ENCODE data around the gene NCKAP5. TPM values are rescaled to one million over a fixed set of nuclear protein-coding genes. Genes with fewer than 3 reads are reported as not detected.

NCKAP5 gene
- total RNA-seq, 1 experiment from 2014 or later: not detected

- Histone ChIP-seq H3K4me1 (no peaks in the 10 kb centered on the region), H3K4me3 (no peak overlapping the region), H3K27ac (no peak overlapping the region), H3K36me3 (no peaks in the 10 kb centered on the region), H3K27me3 (no peaks in the 10 kb centered on the region), H3K9me3 (replicated peaks) (no peaks in the 10 kb centered on the region)
- no peak for DNase-seq
Observed at GRCh38 chr2:133452583-133452982, 115.7 kb downstream of the NCKAP5 start.

DNA sequence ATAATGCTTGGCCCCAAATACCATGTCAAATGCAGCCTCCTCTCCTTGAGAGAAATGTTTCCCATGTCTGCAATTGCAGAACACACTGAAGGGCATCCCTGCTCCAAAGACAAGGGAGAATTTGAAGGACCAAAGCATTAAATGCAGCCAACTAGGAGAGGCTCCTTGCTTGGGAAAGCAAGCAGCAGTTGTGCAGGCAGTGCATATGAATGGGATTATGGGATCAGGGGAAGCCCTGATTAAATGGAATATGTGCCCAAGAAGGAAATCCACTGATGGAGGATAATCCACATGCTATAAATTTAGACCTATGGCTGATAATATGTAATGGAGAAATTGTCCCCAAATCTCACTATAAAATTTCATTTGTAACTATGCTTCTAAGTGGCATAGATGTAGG is 116.1 kb downstream of the NCKAP5 start:
- H3K27ac ChIP-seq: no peak overlapping the region
- no peak overlapping the region for H3K4me3 ChIP-seq
- no peak for DNase-seq
- no peaks in the 10 kb centered on the region for H3K4me1 ChIP-seq
- H3K9me3 ChIP-seq (replicated peaks): no peaks in the 10 kb centered on the region
- H3K27me3 ChIP-seq: no peaks in the 10 kb centered on the region
- no peaks in the 10 kb centered on the region for H3K36me3 ChIP-seq

- Histone ChIP-seq H3K27ac (no peak overlapping the region), H3K27me3 (no peaks in the 10 kb centered on the region), H3K36me3 (no peaks in the 10 kb centered on the region), H3K4me1 (no peaks in the 10 kb centered on the region), H3K4me3 (no peak overlapping the region), H3K9me3 (replicated peaks) (no peaks in the 10 kb centered on the region)
- no peak for DNase-seq
Observed at GRCh38 chr2:133448195-133448594, 120.1 kb downstream of the NCKAP5 start.

DNA sequence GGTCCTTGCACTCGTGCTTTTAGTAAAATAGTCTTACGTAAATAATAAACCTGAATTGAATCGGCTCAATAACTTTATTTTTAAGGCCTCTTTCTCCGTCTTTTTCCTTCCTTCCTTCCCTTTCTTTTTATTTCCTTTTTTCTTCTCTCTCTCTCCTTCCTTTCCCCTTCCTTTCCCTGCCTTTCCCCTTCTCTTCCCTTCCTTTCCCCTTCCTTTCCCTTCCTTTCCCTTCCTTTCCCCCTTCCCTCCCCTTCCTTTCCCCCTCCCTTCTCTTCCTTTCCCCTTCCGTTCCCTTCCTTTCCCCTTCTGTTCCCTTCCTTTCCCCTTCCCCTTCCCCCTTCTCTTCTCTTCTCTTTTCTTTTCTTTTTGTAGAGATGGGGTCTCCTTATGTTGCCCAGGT is 121.0 kb downstream of the NCKAP5 start:
- Histone ChIP-seq H3K4me3 (no peak overlapping the region), H3K4me1 (no peaks in the 10 kb centered on the region), H3K27me3 (no peaks in the 10 kb centered on the region), H3K36me3 (no peaks in the 10 kb centered on the region), H3K27ac (no peak overlapping the region), H3K9me3 (replicated peaks) (no peaks in the 10 kb centered on the region)
- DNase-seq: no peak

DNA sequence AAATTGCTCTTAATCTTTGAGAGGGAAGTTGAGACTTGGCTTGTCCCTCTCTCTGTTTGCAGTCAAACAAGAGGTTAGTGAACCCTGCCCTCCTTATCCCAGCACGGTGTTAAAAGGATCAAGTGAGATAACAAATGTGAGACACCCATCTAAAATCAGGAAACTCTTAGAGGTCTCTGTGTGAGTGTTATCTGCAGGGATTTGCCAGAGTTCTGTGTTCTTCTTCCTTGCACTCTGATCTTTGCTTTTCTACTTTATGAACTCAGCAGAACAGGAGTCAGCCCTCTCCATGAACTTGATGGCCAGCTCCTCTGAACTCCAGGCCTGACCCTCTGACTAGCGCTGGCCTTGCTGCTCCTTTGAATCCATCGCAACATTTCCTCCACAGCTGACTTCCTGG is 123.8 kb downstream of the NCKAP5 start:
- Histone ChIP-seq H3K27me3 (no peaks in the 10 kb centered on the region), H3K36me3 (no peaks in the 10 kb centered on the region), H3K4me3 (no peak overlapping the region), H3K27ac (no peak overlapping the region), H3K4me1 (no peaks in the 10 kb centered on the region), H3K9me3 (replicated peaks) (no peaks in the 10 kb centered on the region)
- no peak for DNase-seq

DNA sequence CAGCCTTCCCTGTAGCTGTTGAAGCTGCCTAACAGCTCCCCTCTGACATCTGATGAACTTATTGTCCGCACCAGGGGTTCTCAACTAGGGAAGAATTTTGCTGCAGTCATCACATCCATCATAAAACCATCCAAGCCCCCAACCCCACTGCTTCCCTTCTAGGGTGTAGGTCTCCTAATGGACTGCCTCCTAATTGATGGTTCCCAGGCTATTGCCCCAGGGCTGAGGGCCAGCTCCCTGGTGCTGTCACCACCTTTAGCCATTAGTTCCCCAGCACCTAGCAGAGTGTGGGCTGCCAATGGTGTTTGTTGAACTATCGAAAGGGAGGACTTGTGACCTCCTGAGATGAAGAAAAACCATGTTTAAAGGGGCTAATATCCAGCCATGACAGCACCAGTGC is 125.9 kb downstream of the NCKAP5 start:
- no peaks in the 10 kb centered on the region for H3K27me3 ChIP-seq
- H3K9me3 ChIP-seq (replicated peaks): no peaks in the 10 kb centered on the region
- DNase-seq: no peak
- H3K27ac ChIP-seq: no peak overlapping the region
- no peaks in the 10 kb centered on the region for H3K4me1 ChIP-seq
- no peak overlapping the region for H3K4me3 ChIP-seq
- H3K36me3 ChIP-seq: no peaks in the 10 kb centered on the region

DNA sequence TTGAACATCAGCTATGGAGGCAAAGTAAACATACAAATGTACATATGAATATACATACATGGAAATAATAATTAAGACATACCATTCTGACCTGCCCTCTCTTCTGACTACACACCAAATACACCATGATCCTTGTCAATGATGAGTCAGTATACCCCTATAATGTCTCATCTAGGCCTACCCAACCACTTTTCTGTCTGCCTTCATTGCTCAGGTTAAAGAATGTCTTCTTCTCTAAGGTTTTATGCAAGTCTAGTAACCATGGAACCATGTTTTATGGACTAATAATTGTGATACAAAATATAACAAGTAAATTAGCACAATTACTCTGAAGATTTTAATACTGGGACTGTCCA is 128.7 kb downstream of the NCKAP5 start:
- Histone ChIP-seq H3K27me3 (no peaks in the 10 kb centered on the region), H3K36me3 (no peaks in the 10 kb centered on the region), H3K27ac (no peak overlapping the region), H3K9me3 (replicated peaks) (no peaks in the 10 kb centered on the region), H3K4me1 (no peaks in the 10 kb centered on the region), H3K4me3 (no peak overlapping the region)
- no peak for DNase-seq

- Histone ChIP-seq H3K9me3 (replicated peaks) (no peaks in the 10 kb centered on the region), H3K27me3 (no peaks in the 10 kb centered on the region), H3K36me3 (no peaks in the 10 kb centered on the region), H3K27ac (no peak overlapping the region), H3K4me1 (no peaks in the 10 kb centered on the region), H3K4me3 (no peak overlapping the region)
- no peak for DNase-seq
Observed at GRCh38 chr2:133438848-133439564, 129.3 kb downstream of the NCKAP5 start.

DNA sequence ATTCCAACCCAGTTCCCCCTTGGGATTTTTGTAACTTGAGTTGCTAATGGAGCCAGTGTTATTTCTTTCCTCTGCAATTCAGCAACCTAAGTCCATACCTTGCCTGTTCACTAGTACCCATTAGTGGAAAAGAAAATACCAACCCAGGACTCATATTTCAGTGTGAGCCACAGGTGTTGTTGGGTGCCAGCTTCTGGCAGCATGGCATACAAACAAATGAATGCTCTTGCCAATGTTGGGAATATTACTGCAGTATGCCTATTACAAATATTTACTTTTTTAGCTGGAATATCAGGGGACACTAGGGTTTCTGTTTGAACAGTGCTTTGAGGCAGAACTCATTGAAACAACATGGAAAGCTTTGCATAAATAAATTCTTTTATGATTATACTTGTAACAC is 130.2 kb downstream of the NCKAP5 start:
- Histone ChIP-seq H3K36me3 (no peaks in the 10 kb centered on the region), H3K9me3 (replicated peaks) (no peaks in the 10 kb centered on the region), H3K4me1 (no peaks in the 10 kb centered on the region), H3K27me3 (no peaks in the 10 kb centered on the region), H3K4me3 (no peak overlapping the region), H3K27ac (no peak overlapping the region)
- DNase-seq: no peak

DNA sequence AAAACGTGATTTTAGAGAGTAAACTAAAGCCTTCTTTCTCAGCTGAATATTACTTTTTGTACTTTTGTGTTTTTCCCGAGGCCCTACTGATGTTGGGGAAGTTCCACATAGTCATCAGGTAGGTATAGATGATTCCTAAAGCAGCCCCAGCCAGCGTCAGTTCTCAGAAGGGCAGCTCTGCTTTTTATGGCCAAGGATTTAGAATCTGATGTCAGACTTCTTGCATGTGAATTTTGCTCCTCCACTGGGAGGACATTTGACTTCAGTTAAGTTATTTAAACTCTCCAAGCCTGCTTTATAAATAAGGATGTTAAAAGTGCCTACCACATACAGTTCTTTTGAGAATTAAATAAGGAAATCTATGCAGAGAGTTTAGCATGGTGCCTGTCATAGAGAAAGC is 130.8 kb downstream of the NCKAP5 start:
- Histone ChIP-seq H3K27ac (no peak overlapping the region), H3K4me1 (no peaks in the 10 kb centered on the region), H3K27me3 (no peaks in the 10 kb centered on the region), H3K9me3 (replicated peaks) (no peaks in the 10 kb centered on the region), H3K36me3 (no peaks in the 10 kb centered on the region), H3K4me3 (no peak overlapping the region)
- no peak for DNase-seq

- H3K4me1 ChIP-seq: no peaks in the 10 kb centered on the region
- H3K9me3 ChIP-seq (replicated peaks): no peaks in the 10 kb centered on the region
- H3K36me3 ChIP-seq: no peaks in the 10 kb centered on the region
- no peaks in the 10 kb centered on the region for H3K27me3 ChIP-seq
- H3K27ac ChIP-seq: no peak overlapping the region
- peak in 1 of 2 experiments; percentile 26 for DNase-seq
- H3K4me3 ChIP-seq: no peak overlapping the region
Observed at GRCh38 chr2:133434959-133435668, 133.1 kb downstream of the NCKAP5 start.

DNA sequence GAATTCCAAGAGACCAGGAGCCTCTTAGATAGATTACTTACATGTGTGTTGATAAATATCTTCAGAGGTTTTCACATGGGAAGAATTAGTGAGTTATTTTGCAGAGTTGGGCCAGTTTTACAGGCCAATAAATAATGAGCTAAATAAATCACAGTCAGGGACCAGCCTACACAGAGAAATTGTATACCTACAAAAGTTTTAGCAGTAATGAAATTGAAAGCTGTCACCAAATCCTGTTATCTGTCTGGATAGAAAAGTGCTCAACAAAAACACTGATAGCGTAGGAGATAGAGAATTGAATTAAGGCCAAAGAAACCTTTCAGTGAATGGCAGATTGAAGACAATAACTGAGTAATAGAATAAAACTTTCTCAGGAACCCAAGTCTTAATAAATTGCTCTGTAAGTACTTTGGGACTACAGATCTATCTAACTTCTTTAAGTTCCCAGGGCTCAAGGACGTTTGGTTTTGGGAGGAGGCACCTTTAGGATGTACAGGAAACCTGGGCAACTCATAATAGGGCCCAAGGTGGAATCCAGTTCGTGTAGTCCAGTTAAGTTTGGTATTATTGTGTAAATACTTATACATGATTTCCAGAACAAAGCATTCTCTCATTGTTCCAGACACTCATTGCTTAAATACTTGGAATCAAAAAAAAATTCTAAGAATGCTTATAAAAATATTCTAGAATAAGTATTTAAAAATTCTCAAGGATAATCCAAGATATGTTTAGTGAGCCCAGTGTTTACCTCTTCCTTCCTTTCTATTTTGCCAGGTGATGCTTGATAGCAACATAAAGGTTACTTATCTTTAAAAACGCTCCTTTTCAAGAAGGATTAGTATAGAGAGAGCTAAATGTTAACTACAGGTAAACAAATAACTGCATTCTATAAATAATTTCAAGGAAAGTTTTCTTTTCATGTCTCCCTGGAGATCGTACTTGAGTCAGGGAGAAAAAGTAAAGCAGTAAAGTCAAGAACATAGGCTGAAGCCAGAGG is 134.5 kb downstream of the NCKAP5 start:
- no peak for DNase-seq
- H3K36me3 ChIP-seq: no peaks in the 10 kb centered on the region

GRCh38 chr2:133432778-133433177 is 135.5 kb downstream of the NCKAP5 start:
- Histone ChIP-seq H3K9me3 (replicated peaks) (no peaks in the 10 kb centered on the region), H3K27ac (no peak overlapping the region), H3K36me3 (no peaks in the 10 kb centered on the region), H3K4me3 (no peak overlapping the region), H3K27me3 (no peaks in the 10 kb centered on the region), H3K4me1 (no peaks in the 10 kb centered on the region)
- no peak for DNase-seq

More for the DNA sequence above, 134.5 kb downstream of the NCKAP5 start:
- no peaks in the 10 kb centered on the region for H3K27me3 ChIP-seq
- H3K9me3 ChIP-seq (replicated peaks): no peaks in the 10 kb centered on the region
- H3K4me3 ChIP-seq: no peak overlapping the region
- no peaks in the 10 kb centered on the region for H3K4me1 ChIP-seq
- no peak overlapping the region for H3K27ac ChIP-seq

DNA sequence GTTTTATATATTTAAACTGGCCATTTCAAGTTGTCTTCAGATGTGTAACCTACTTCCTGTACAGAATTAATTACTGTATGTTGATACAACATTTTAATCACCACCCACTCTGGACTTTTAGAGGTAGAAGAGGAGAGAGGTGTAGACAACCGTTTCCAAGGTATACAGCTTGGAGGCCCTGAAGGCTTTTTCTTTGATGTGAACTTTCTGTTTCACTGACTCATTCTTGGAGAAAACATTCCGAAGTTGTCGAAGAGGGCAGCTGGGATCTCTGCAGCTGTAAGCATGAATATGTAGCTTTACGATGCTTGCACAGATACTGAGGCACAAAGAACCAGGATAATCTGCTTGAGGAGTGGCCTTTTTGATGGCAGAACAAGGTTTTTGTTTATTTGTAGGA is 137.0 kb downstream of the NCKAP5 start:
- no peaks in the 10 kb centered on the region for H3K4me1 ChIP-seq

DNA sequence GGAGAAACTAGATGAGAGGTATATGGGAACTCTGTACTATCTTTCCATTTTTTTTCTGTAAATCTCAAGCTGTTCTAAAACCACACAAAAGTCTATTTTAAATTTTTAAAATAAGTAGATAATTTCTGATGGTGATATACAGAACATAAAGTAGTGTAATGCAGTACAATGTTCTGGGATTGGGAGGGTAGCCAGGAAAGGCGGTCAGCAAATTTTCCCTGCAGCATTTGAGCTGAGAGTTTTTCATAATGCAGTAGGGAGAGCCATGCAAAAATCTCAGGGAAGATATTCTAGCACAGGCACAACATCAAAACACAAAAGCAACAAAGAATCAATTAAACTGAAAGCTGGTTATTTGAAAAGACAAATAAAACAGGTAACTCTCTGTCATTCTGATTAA is 141.5 kb downstream of the NCKAP5 start:
- no peak overlapping the region for H3K27ac ChIP-seq
- no peaks in the 10 kb centered on the region for H3K4me1 ChIP-seq
- DNase-seq: no peak
- no peaks in the 10 kb centered on the region for H3K36me3 ChIP-seq
- H3K27me3 ChIP-seq: peaks cover 11% of the 10 kb centered on the region; the same call in 1 of the 2 replicates
- no peaks in the 10 kb centered on the region for H3K9me3 ChIP-seq (replicated peaks)
- no peak overlapping the region for H3K4me3 ChIP-seq

More for the DNA sequence above, 137.0 kb downstream of the NCKAP5 start:
- Histone ChIP-seq H3K27me3 (no peaks in the 10 kb centered on the region), H3K27ac (no peak overlapping the region), H3K36me3 (no peaks in the 10 kb centered on the region), H3K4me3 (no peak overlapping the region), H3K9me3 (replicated peaks) (no peaks in the 10 kb centered on the region)
- DNase-seq: no peak

Measured in SJCRH30 (cell line).